Activated naive CD8-positive, alpha-beta T cell treated with anti-CD3 and anti-CD28 coated beads for 36 hours (primary cell): Measurements from ENCODE around the gene SAMD10. TPM values are rescaled to one million over a fixed set of nuclear protein-coding genes. Genes with fewer than 3 reads are reported as not detected.
"Not testable (repeated sequence)": the region's sequence is repeated elsewhere in the genome, so short reads cannot be mapped to it uniquely, and the experiment has no call there.

ENCODE experiments used
- DNase-seq: peaks from one replicate; pipeline ENCODE4 v3.0.0; 2021
- H3K27ac Mint-ChIP-seq: one replicate; pipeline ENCODE4 v1.8.0; 2022; ENCODE audit warnings: mild to moderate bottlenecking, moderate library complexity, mixed read lengths
- H3K27me3 Mint-ChIP-seq: one replicate; pipeline ENCODE4 v1.8.0; 2022; ENCODE audit warnings: mild to moderate bottlenecking, mixed read lengths
- H3K36me3 Mint-ChIP-seq: one replicate; pipeline ENCODE4 v1.8.0; 2021; ENCODE audit warnings: mild to moderate bottlenecking, mixed read lengths
- H3K4me1 Mint-ChIP-seq: one replicate; pipeline ENCODE4 v1.8.0; 2021; ENCODE audit warnings: mixed read lengths
- H3K4me3 Mint-ChIP-seq: one replicate; pipeline ENCODE4 v1.8.0; 2022; ENCODE audit warnings: mild to moderate bottlenecking, moderate library complexity, mixed read lengths
- H3K9me3 Mint-ChIP-seq: one replicate; pipeline ENCODE4 v1.8.0; 2022; ENCODE audit warnings: mixed read lengths
- total RNA-seq, 2 experiments: library from RNA; stranded (reverse); gene quantifications; one replicate each; pipeline ENCODE4 v1.2.3, GENCODE V29; 2021

Gene SAMD10
- total RNA-seq, 2 experiments from 2014 or later, result 16.7 to 19.3 TPM

DNA sequence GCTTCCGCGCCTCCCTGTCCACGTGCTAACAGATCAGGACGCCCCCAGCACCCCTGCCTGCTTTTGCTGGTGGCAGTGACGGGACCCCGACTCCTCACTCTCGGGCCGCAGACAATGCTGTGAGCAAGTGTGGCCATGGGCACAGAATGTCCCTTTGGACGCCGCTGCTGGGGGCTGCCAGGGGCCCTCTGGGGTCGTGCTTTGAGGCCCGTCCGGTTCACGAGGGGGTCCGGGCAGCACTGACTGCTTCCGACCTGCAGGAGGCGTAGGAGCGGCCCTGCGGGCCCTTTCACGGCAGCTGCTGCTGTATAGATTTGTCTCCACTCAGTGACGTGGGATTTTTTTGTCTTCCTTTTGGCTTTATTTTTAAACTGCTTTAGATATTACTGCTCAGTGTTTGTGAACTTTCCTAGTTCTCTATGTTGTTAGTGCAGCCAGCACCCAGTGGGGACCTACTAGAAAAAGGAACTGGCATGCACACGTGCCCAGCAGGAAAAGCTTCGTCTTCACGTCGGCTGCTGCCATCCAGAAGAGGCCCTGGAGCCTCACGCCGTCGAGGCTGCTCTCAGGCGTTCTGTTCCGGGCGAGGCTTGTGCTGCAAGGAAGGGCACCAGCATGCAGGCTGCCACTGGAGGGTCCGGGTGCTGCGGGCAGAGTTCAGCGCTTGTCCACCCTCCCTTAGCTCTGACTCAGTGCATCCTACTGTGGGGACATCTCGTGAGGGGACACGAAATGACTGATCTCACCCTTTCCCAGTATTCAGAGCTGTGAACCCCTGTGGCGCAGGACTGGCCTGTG lies 45.0 kb downstream of the SAMD10 start:
- Mint-ChIP-seq H3K4me3 (no peak overlapping the region), H3K4me1 (peaks cover 2% of the 10 kb centered on the region), H3K9me3 (no peaks in the 10 kb centered on the region), H3K27ac (no peak overlapping the region), H3K27me3 (no peaks in the 10 kb centered on the region), H3K36me3 (peaks cover 15% of the 10 kb centered on the region)
- DNase-seq, result no peak

DNA sequence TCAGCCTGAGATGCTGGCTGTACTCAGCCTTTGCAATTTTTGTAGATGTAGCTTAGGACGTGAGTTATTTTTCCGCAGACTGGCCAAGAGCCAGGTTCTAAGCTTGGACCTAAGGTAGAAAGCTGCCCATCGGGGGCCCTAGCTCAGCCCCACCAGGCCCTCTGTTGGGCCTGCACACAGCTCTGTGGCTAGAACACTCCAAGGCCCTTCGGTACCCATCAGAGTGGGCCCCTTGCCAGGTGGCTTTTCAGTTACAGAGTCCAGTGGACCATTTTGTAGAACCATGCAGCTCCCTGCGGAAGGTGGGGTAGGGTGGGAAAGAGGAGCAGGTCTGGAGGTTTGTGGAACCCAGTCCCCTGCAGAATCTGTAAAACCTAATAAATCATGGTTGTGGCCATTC lies 45.8 kb downstream of the SAMD10 start:
- Mint-ChIP-seq H3K36me3 (peaks cover 21% of the 10 kb centered on the region), H3K27me3 (no peaks in the 10 kb centered on the region), H3K27ac (no peak overlapping the region), H3K4me1 (peaks cover 2% of the 10 kb centered on the region), H3K4me3 (no peak overlapping the region), H3K9me3 (no peaks in the 10 kb centered on the region)
- no peak for DNase-seq

DNA sequence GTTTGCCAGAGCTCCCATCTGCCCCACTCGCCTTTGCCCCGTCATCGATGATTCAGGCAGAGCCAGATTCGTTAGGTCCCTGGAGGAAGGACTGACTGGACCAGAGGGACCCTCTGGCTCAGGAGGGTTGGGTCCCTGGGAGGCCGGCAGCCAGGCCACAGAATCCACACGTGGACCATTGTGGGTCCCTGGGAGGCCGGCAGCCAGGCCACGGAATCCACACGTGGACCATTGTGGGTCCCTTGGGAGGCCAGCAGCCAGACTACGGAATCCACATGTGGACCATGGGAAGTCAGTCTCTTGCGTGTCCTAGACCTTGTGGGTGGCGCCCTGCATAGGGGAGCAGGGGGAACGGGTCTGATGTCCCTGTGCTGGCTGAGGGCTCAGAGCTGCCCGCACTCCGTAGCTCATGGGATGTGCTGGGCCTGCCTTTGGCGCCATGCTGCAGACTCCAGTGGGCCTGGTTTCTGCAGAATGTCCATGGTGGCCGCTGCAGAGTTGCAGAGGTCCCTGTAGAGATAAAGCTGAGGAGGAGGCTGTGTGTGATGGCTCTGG lies 46.8 kb downstream of the SAMD10 start:
- no peak overlapping the region for H3K27ac Mint-ChIP-seq

DNA sequence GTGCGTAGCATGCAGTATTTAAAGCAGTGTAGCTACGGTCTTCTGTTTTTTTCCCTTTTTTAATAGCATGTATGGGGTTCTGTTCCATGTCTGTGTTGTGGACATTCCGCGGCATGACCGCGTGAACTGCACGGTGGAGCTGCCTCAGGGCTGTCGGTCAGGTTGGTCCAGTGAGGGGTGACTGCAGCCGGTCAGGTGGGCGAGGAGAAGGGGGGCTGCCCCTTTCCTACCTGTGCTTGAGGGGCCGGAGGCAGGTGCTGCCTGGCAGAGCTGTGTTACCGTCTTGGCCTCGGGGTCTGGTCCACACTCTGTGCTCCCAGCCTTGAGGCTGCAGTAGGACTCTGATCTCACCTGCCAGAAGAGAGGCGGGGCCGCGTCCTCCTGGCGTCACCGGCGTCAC lies 47.7 kb downstream of the SAMD10 start:
- Mint-ChIP-seq H3K27me3 (no peaks in the 10 kb centered on the region), H3K36me3 (peaks cover 15% of the 10 kb centered on the region), H3K27ac (no peak overlapping the region), H3K4me1 (peaks cover under 1% of the 10 kb centered on the region), H3K4me3 (no peak overlapping the region), H3K9me3 (no peaks in the 10 kb centered on the region)
- no peak for DNase-seq

More for the DNA sequence above, 46.8 kb downstream of the SAMD10 start:
- Mint-ChIP-seq H3K4me3 (no peak overlapping the region), H3K36me3 (peaks cover 16% of the 10 kb centered on the region), H3K27me3 (no peaks in the 10 kb centered on the region), H3K4me1 (peaks cover 2% of the 10 kb centered on the region), H3K9me3 (no peaks in the 10 kb centered on the region)
- DNase-seq, result no peak

DNA sequence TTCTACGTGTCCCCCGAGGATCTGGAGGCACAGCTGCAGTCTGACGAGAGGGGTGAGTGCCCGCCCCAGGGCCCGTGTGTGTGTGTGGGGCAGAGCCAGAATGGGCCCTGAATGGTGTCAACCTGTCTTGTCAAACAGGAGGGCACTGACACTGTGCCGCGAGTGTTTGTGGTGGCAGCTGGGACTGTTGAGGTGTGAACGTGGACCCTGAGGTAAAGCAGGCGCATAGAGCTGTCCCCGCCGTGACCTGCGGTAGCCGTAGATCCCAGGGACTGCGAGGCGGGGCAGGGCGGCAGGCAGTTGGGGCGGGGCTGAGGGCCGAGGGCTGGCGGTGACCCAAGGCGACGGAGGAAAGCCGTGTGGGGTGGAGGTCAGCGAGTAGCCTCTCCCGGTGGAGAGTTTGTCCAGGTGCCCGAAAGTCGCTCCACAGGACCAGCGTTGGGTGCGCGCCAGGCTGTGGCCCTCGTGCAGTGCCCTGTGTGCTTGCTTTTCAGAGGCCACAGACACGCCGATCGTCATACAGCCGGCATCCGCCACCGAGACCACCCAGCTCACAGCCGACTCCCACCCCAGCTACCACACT lies 48.4 kb downstream of the SAMD10 start:
- no peak for DNase-seq
- no peaks in the 10 kb centered on the region for H3K4me1 Mint-ChIP-seq
- H3K27me3 Mint-ChIP-seq, result no peaks in the 10 kb centered on the region
- H3K36me3 Mint-ChIP-seq, result peaks cover 15% of the 10 kb centered on the region
- H3K9me3 Mint-ChIP-seq, result no peaks in the 10 kb centered on the region
- H3K4me3 Mint-ChIP-seq, result no peak overlapping the region
- H3K27ac Mint-ChIP-seq, result no peak overlapping the region

DNA sequence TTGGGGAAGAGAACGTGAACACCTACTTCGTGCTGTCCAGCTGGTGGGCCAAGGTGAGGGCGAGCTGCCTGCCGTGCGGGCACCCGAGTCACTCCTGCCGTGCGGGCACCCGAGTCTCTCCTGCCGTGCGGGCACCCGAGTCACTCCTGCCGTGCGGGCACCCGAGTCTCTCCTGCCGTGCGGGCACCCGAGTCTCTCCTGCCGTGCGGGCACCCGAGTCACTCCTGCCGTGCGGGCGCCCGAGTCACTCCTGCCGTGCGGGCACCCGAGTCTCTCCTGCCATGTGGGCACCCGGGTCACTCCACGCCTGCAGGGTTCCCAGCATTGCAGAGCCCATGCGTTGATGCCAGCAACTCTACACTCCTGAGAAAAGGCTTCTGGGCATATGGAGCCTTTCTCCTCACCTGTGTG lies 50.0 kb downstream of the SAMD10 start:
- peaks cover 15% of the 10 kb centered on the region for H3K36me3 Mint-ChIP-seq
- not testable (repeated sequence) for H3K27ac Mint-ChIP-seq, DNase-seq, H3K4me3 Mint-ChIP-seq, H3K4me1 Mint-ChIP-seq, H3K27me3 Mint-ChIP-seq, H3K9me3 Mint-ChIP-seq

DNA sequence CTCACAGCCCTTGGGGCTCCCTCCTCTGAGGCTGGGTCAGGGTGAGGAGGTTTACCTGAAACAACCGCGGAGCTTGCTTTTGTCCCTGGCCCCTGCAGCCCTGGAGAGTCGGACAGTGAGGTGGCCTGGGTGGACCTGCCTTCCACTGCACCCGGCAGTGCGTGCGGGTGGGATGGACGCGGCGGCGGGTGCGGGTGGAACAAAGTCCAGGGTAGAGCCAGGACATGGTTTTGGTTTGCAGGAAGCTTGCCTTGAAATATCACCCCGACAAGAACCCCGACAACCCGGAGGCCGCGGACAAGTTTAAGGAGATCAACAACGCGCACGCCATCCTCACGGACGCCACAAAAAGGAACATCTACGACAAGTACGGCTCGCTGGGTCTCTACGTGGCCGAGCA lies 50.4 kb downstream of the SAMD10 start:
- no peak overlapping the region for H3K27ac Mint-ChIP-seq
- DNase-seq, result no peak
- H3K4me1 Mint-ChIP-seq, result peaks cover 4% of the 10 kb centered on the region
- peaks cover 15% of the 10 kb centered on the region for H3K36me3 Mint-ChIP-seq
- no peaks in the 10 kb centered on the region for H3K27me3 Mint-ChIP-seq
- no peaks in the 10 kb centered on the region for H3K9me3 Mint-ChIP-seq
- H3K4me3 Mint-ChIP-seq, result no peak overlapping the region

DNA sequence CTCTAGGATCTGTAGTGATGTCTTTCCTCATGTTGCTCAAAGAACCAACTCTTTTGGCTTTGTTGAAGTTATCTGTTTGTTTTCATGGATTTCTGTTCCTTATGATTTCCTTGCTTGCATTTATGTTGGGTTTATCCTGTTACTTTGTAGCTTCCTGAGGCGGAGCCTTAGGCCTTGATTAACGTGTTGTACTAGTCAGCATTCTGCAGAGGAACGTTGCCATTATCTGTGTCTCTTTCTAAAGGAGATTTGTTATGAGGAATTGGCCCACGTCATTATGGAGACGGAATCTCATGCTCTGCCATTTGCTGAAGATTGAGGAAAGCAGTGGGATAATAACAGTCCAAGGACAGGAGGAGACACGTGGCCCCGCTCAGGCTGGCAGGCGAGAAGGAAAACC lies 53.1 kb downstream of the SAMD10 start:
- H3K36me3 Mint-ChIP-seq, result peaks cover 5% of the 10 kb centered on the region
- H3K27ac Mint-ChIP-seq, result no peak overlapping the region
- peaks cover 10% of the 10 kb centered on the region for H3K4me1 Mint-ChIP-seq
- no peaks in the 10 kb centered on the region for H3K9me3 Mint-ChIP-seq
- H3K27me3 Mint-ChIP-seq, result no peaks in the 10 kb centered on the region
- DNase-seq, result no peak
- no peak overlapping the region for H3K4me3 Mint-ChIP-seq

DNA sequence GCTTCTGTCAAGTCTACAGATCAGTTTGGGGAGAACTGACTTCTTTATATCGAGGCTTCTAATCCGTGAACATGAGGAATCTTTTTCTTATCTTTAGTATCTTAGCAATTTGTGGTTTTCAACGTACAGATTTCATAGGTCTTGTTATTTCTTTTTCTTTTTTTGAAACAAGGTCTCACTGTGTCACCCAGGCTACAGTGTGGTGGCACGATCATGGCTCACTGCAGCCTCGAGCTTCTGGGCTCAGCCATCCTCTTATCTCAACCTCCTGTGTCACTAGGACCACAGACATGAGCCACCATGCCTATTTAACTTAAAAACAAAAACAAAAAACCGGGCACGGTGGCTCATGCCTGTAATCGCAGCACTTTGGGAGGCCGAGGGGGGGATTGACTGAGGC lies 55.2 kb downstream of the SAMD10 start:
- Mint-ChIP-seq H3K36me3 (peaks cover 5% of the 10 kb centered on the region), H3K4me3 (no peak overlapping the region), H3K27me3 (no peaks in the 10 kb centered on the region), H3K9me3 (no peaks in the 10 kb centered on the region), H3K27ac (no peak overlapping the region), H3K4me1 (peaks cover 10% of the 10 kb centered on the region)
- no peak for DNase-seq

Other genes with a start within 250 kb of the SAMD10 start
- 10 to 100 TPM in 1 of 2 experiments, 1 to 10 TPM in 1; 9.3 to 12.2 TPM for gene LIME1, start 243.0 kb downstream of the SAMD10 start, total RNA-seq
- gene SLC2A4RG, start 239.9 kb downstream of the SAMD10 start, total RNA-seq, result 10 to 100 TPM; 25.7 to 29.3 TPM
- under 1 TPM in 1 of 2 experiments, not detected in 1; 0.04 TPM for gene ZBTB46, start 148.4 kb downstream of the SAMD10 start, total RNA-seq
- gene ABHD16B, start 118.1 kb downstream of the SAMD10 start, total RNA-seq, result not detected
- gene TPD52L2, start 114.4 kb downstream of the SAMD10 start, total RNA-seq, result 10 to 100 TPM; 58.6 to 58.9 TPM
- 10 to 100 TPM; 32.1 to 32.9 TPM for gene DNAJC5, start 84.5 kb downstream of the SAMD10 start, total RNA-seq
- gene UCKL1, start 23.2 kb downstream of the SAMD10 start, total RNA-seq, result 10 to 100 TPM; 27.6 to 28.9 TPM
- gene ZNF512B, start 9.7 kb downstream of the SAMD10 start, total RNA-seq, result 10 to 100 TPM; 11.6 to 11.8 TPM
- 10 to 100 TPM; 64.5 to 64.6 TPM for gene PRPF6, start 1.5 kb upstream of the SAMD10 start, total RNA-seq
- gene C20orf204, start 56.5 kb upstream of the SAMD10 start, total RNA-seq, result 1 to 10 TPM; 2.1 to 2.5 TPM
- not detected for gene SOX18, start 70.0 kb upstream of the SAMD10 start, total RNA-seq
- gene TCEA2, start 83.6 kb upstream of the SAMD10 start, total RNA-seq, result 10 to 100 TPM; 37.8 to 38.6 TPM
- 10 to 100 TPM; 26.4 to 31.8 TPM for gene RGS19, start 99.9 kb upstream of the SAMD10 start, total RNA-seq
- under 1 TPM; 0.16 to 0.25 TPM for gene OPRL1, start 100.4 kb upstream of the SAMD10 start, total RNA-seq
- gene LKAAEAR1, start 104.8 kb upstream of the SAMD10 start, total RNA-seq, result under 1 TPM; 0.47 to 0.50 TPM
- not detected for gene NPBWR2, start 127.9 kb upstream of the SAMD10 start, total RNA-seq
- under 1 TPM in 1 of 2 experiments, not detected in 1; 0.44 TPM for gene MYT1, start 184.8 kb upstream of the SAMD10 start, total RNA-seq